GM18526 (cell line): ENCODE results near the gene PLEKHG7.

Source experiments
- POLR2A ChIP-seq: IDR thresholded peaks from 3 replicates; pipeline ENCODE4 v1.6.1; 2011; ENCODE audit not compliant: insufficient read length; ENCODE audit errors: extremely low read depth

PLEKHG7 gene

DNA sequence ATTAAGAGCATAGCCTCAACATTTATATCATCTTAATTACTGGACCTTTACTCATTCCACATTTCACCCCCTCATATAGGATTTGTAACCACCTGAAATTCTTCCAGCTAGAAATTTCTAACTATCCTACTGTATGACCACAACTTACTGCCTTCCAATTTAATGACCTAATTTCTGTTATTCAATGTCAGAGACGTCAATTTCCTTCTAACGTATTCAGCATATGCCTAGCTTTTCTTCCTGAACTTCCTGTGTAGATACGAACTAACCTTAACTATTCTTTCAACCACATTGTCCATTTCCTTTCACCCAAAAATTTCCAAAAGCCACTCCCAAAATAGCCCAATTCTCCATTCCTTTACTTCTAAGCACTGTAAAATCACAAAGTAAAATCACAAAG, 118.4 kb downstream of the PLEKHG7 start:
- TF ChIP-seq POLR2A = no peak
